Stimulated activated CD8-positive, alpha-beta memory T cell treated with anti-CD3 and anti-CD28 coated beads, Interleukin-15, amount 100 ng/mL, for 48 hours (primary cell): ENCODE data around the gene VPS13C.

Experiments used
- DNase-seq, 2 donors: peaks; one replicate each; pipeline ENCODE4 v3.0.0-alpha.2; 2020; ENCODE audit warnings: low read depth in 2 of 2

The VPS13C gene

DNA sequence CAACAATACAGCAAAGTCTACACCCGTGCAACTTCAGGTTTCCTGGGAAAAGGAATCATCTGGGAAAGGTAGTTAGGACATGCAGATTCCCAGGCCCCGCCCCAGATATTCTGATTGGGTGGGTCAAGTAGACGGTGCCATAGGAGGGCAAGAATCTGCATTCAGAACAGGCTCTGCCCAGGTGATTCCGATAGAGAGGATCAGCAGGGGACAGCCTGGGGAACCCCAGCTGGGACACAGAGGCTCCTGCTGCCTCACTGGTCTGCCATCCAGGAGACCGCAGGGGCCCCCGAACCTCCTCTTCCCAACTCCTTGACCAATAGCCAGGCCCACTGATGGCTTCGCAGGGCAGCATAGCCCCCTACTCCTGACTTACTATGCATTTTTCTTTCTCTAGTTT lies 243.4 kb downstream of the VPS13C start:
- DNase-seq = no peak

DNA sequence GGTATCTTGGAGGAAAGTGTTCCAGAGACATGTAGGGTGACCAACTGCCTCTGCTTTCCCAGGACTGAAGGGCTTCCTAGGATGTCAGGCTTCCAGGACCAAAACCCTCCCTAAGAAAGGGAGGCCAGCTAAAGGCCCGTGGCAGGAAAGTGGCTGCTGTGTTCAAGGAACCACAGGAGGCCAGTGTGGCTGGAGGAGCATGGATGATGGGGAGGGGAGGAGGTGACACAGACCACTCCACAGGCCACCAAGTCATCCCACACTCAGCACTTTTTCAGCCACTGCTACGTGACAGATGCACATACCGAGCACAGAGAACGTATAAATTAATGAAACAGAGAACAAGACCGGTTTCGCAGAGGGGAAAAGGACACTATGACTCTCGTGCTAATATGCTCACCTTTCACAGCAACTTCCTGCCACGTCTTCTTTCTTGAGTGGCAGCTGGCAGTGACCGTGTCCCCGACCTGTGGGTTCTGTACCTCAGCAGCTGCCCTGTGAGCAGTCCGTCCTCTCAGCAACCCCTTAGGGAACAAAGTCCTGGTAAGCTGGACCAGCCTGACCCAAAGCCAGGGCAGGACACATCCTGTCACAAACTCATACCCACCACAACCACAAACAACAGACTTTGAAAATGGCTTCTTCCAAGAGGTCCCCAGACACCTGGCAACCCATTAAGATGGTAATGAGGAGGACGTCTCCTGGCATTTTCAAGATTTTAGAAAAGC lies 244.7 kb downstream of the VPS13C start:
- no peak for DNase-seq

DNA sequence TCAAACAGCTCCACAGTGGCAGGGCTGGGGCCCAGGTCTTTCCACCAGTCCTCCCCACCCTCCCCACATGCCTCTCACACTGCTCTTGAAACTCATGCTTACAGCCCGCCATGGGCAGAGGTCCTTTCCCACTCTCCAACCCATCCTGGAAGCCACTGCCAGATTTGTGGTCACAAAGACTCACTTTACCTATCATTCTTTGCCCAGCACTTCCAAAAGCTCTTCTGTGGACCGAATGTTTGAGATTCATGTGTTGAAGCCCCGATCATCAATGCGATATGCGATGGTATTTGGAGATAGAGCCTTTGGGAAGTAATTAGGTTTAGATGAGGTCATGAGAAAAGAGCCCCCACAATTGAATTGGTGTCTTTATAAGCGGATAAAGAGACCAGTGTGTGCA lies 247.8 kb downstream of the VPS13C start:
- DNase-seq = no peak

DNA sequence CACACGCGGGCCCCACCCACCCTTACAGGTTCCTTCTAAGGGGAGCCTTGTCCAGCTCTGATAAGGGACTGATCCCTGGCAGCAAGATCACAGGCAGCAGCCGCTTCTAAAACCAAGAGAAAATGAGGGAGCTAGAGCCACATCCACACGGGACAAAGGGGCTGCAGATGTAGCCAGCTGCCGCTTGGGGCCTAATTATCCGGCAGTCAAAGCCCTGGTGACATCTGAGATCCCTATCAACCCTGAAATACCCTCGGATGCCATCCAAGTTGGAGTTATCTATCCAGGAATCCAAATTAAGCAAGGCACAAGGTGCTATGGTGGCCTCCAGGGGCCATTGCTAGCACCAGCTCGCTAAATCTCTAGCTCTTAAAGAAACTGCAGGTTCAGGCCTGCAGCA lies 248.3 kb downstream of the VPS13C start:
- DNase-seq = no peak

DNA sequence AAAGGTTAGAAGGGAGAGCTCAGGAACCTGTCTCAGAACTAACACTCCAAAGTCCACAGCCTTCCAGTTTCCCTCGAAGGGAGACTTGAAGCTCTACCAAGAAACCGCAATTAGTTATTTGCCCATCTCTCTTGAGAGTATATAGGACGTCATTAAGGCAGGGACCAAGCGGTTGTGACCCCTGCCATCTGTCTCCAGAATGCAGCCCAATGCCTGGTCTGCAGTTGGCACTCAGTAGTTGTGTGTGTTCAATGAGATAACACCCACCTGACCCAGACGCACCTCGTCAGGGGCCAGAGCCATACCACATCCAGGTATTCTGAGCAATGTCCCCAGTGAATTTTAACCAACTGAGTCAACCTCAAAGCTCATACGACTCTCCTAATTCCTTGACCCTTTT lies 251.0 kb downstream of the VPS13C start:
- DNase-seq = no peak

DNA sequence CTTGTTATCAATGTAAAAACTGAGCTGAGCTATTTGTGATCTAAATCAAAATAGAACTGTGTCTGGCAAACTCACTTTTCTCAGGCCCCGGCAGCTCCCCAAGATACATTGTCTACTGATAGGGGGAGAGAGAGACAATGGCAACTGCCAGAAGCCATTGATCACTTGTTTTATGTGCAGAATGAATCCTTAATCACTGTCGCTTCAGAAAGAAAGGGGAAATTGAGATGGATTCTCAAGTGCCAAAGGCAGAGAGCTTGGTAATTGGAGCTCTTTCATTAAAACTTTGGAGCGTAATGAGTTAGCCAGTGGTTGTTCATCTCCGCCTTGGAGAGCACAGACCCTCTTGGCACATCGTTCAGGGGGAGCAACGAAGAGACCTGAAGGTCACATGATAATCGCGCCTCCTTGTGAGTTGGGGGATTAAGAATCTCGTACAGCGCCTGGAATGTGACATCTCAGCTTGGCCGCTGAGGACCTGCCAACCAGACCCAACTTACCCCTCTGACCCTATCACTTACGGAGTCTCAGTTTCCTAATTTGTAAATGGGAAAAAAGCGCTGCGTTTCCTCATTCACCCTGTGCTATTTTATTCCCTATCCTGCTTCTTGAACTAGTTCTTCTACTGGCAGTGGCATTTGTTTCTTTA lies 252.8 kb downstream of the VPS13C start:
- no peak for DNase-seq
